SU-DHL-6 (cell line): ENCODE measurements around the gene WNT9A.

Source experiments
- H2AFZ ChIP-seq: fragments of 200-600 bp; sonication (generic); 2 replicates; pipeline ENCODE4 v1.6.1; 2014; ENCODE audit warnings: low read depth, mild to moderate bottlenecking, moderate library complexity, mixed read lengths, antibody characterized with exemption, low read length; ENCODE audit not compliant: severe bottlenecking
- H3F3A ChIP-seq: fragments of 200-600 bp; shearing (Covaris generic); 2 replicates; pipeline ENCODE4 v1.6.0; 2016; ENCODE audit warnings: antibody characterized with exemption, mild to moderate bottlenecking; ENCODE audit not compliant: insufficient read depth
- H3K27ac ChIP-seq: fragments of 200-600 bp; sonication (generic); 2 replicates; pipeline ENCODE4 v1.5.1; 2016; ENCODE audit warnings: low read depth, mild to moderate bottlenecking, low read length, moderate library complexity, mixed read lengths
- H3K27me3 ChIP-seq: fragments of 200-600 bp; sonication (generic), shearing (Covaris generic); 2 replicates; pipeline ENCODE4 v1.6.0; 2014; ENCODE audit warnings: mild to moderate bottlenecking, low read length
- H3K36me3 ChIP-seq: fragments of 200-600 bp; sonication (generic); 2 replicates; pipeline ENCODE4 v1.6.1; 2014; ENCODE audit warnings: mild to moderate bottlenecking, low read length, mixed read lengths
- H3K4me2 ChIP-seq: fragments of 300-600, 200-600 bp; shearing (Covaris generic), sonication (generic); 2 replicates; pipeline ENCODE4 v1.6.0; 2014; ENCODE audit warnings: low read length, low read depth, mild to moderate bottlenecking; ENCODE audit not compliant: poor library complexity, severe bottlenecking
- H3K4me3 ChIP-seq: fragments of 200-600 bp; sonication (generic); 2 replicates; pipeline ENCODE4 v1.5.1; 2014; ENCODE audit warnings: antibody characterized with exemption, low read length, mild to moderate bottlenecking, mixed read lengths; ENCODE audit not compliant: insufficient read depth, poor library complexity, severe bottlenecking
- H3K79me2 ChIP-seq: fragments of 200-600 bp; sonication (generic); 2 replicates; pipeline ENCODE4 v1.6.1; 2014; ENCODE audit warnings: mild to moderate bottlenecking, low read length, moderate library complexity; ENCODE audit not compliant: insufficient read depth
- H3K9ac ChIP-seq: fragments of 200-600 bp; sonication (generic); 2 replicates; pipeline ENCODE4 v1.7.0; 2014; ENCODE audit warnings: mild to moderate bottlenecking, low read length
- H3K9me2 ChIP-seq: fragments of 200-600 bp; sonication (generic); replicated peaks from 2 replicates; pipeline ENCODE4 v1.6.1; 2014; ENCODE audit warnings: low read length; ENCODE audit not compliant: insufficient read depth
- H3K9me3 ChIP-seq: fragments of 200-600 bp; sonication (generic); 2 replicates; pipeline ENCODE4 v1.6.1; 2014; ENCODE audit warnings: low read length, mixed read lengths; ENCODE audit not compliant: insufficient read depth
- H4K20me1 ChIP-seq: fragments of 200-600 bp; sonication (generic); 2 replicates; pipeline ENCODE4 v1.6.1; 2014; ENCODE audit warnings: low read depth, mild to moderate bottlenecking, antibody characterized with exemption, low read length, moderate library complexity, mixed read lengths
- EZH2phosphoT487 ChIP-seq: fragments of 200-600 bp; sonication (generic), shearing (Covaris generic); conservative IDR thresholded peaks from 2 replicates; pipeline ENCODE4 v1.6.1; 2018; ENCODE audit warnings: mild to moderate bottlenecking, antibody characterized with exemption, low read length, moderate library complexity, mixed read lengths
- TF ChIP-seq, protein P1 (sequence below): fragments of 200-600 bp; sonication (generic); IDR thresholded peaks from one replicate; pipeline ENCODE4 v1.5.1; 2017; ENCODE audit warnings: antibody characterized with exemption, mild to moderate bottlenecking, low read length, moderate library complexity; ENCODE audit not compliant: insufficient read depth, poor library complexity, severe bottlenecking

Gene WNT9A

DNA sequence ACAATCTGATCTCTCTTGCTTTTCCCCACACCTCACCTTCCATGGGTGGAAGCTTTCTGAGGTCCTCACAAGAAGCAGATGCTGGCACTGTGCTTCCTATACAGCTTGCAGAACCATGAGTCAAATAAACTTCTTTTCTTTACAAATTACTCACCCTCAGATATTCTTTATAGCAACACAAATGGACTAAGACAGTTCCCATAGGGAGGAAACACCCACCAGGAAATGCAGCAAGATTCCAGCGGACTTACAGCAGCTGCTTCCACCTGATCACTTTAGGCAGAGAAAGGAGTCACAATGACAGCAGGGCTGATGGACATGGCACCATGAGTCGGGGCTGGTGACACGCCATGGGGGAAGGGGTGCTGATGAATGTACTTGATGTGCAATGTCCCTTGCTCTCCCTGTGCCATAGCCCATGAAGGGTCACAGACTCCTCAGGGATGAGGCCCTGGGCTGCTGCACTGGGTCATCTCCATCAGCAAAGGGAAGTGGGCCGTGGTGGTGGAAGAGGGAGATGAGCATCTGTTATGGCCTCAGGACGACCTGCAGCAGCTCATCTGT lies 78.4 kb downstream of the WNT9A start:
- no peak overlapping the region for H2AFZ ChIP-seq
- H3K79me2 ChIP-seq, result no peaks in the 10 kb centered on the region
- H4K20me1 ChIP-seq, result no peaks in the 10 kb centered on the region
- H3K27ac ChIP-seq, result no peak overlapping the region
- no peaks in the 10 kb centered on the region for H3K27me3 ChIP-seq
- H3K9ac ChIP-seq, result no peak overlapping the region
- H3F3A ChIP-seq, result no peaks in the 10 kb centered on the region
- TF ChIP-seq, protein P1, sequence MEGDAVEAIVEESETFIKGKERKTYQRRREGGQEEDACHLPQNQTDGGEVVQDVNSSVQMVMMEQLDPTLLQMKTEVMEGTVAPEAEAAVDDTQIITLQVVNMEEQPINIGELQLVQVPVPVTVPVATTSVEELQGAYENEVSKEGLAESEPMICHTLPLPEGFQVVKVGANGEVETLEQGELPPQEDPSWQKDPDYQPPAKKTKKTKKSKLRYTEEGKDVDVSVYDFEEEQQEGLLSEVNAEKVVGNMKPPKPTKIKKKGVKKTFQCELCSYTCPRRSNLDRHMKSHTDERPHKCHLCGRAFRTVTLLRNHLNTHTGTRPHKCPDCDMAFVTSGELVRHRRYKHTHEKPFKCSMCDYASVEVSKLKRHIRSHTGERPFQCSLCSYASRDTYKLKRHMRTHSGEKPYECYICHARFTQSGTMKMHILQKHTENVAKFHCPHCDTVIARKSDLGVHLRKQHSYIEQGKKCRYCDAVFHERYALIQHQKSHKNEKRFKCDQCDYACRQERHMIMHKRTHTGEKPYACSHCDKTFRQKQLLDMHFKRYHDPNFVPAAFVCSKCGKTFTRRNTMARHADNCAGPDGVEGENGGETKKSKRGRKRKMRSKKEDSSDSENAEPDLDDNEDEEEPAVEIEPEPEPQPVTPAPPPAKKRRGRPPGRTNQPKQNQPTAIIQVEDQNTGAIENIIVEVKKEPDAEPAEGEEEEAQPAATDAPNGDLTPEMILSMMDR, result no peak
- no peak for TF ChIP-seq EZH2phosphoT487
- no peaks in the 10 kb centered on the region for H3K9me2 ChIP-seq
- no peaks in the 10 kb centered on the region for H3K36me3 ChIP-seq
- H3K4me3 ChIP-seq, result no peak overlapping the region
- H3K4me2 ChIP-seq, result no peak overlapping the region
- no peaks in the 10 kb centered on the region for H3K9me3 ChIP-seq
